GM21619 (cell line): ENCODE measurements around the gene SEC11A.

Experiments used
- ATAC-seq: cut with Tn5 transposase; IDR thresholded peaks from one replicate; pipeline ENCODE4 v1.9.1; 2021; ENCODE audit not compliant: unreplicated experiment

SEC11A gene

GRCh38 chr15:84685304-84685703, 30.6 kb downstream of the SEC11A start:
- ATAC-seq: no peak

GRCh38 chr15:84684092-84684491, 31.8 kb downstream of the SEC11A start:
- no peak for ATAC-seq

- no peak for ATAC-seq
Observed at GRCh38 chr15:84681831-84682230, 34.1 kb downstream of the SEC11A start.

GRCh38 chr15:84671211-84671610, 44.7 kb downstream of the SEC11A start:
- ATAC-seq: no peak

GRCh38 chr15:84669726-84670125, 46.2 kb downstream of the SEC11A start:
- ATAC-seq: no peak

- ATAC-seq: no peak
Observed at GRCh38 chr15:84668221-84668982, 47.5 kb downstream of the SEC11A start.

- ATAC-seq: no peak
Observed at GRCh38 chr15:84666373-84666772, 49.6 kb downstream of the SEC11A start.

GRCh38 chr15:84661001-84661400, 54.9 kb downstream of the SEC11A start:
- no peak for ATAC-seq

- no peak for ATAC-seq
Observed at GRCh38 chr15:84659904-84660781, 55.8 kb downstream of the SEC11A start.

GRCh38 chr15:84658788-84659411, 57.0 kb downstream of the SEC11A start:
- no peak for ATAC-seq

GRCh38 chr15:84658080-84658787, 57.7 kb downstream of the SEC11A start, which contains the start of gene NMB:
Gene NMB, minus strand, starts transcription at chr15:84658199. Its CDS starts 47 bp downstream, at chr15:84658152.
- ATAC-seq: peak; percentile 61

- no peak for ATAC-seq
Observed at GRCh38 chr15:84657748-84658079, 58.2 kb downstream of the SEC11A start.

- no peak for ATAC-seq
Observed at GRCh38 chr15:84656972-84657371, 59.0 kb downstream of the SEC11A start.

- ATAC-seq: peak; percentile 34
Observed at GRCh38 chr15:84654689-84655453, 61.1 kb downstream of the SEC11A start.

GRCh38 chr15:84653910-84654688, 61.8 kb downstream of the SEC11A start, which contains the start of gene WDR73:
Gene WDR73, minus strand, starts transcription at chr15:84654283. Its CDS starts 9 bp downstream, at chr15:84654274.
- ATAC-seq: peak; percentile 81

- no peak for ATAC-seq
Observed at GRCh38 chr15:84653584-84653909, 62.4 kb downstream of the SEC11A start.

- no peak for ATAC-seq
Observed at GRCh38 chr15:84649706-84650105, 66.2 kb downstream of the SEC11A start.

- ATAC-seq: no peak
Observed at GRCh38 chr15:84648539-84648938, 67.4 kb downstream of the SEC11A start.

- ATAC-seq: no peak
Observed at GRCh38 chr15:84647726-84648125, 68.2 kb downstream of the SEC11A start.

GRCh38 chr15:84645997-84646396, 69.9 kb downstream of the SEC11A start:
- no peak for ATAC-seq
